ENCODE data around the gene CXXC5.
"Not testable (repeated sequence)": the region's sequence is repeated elsewhere in the genome, so short reads cannot be mapped to it uniquely, and the experiment has no call there.

Gene CXXC5

GRCh38 chr5:139648205-139649081 lies at the start of gene CXXC5:
TSS of gene CXXC5 (plus strand) at chr5:139648349. CDS start at chr5:139680524, 32,175 bp downstream.
- DNase-seq (ENCODE audit: insufficient read length, low spot score) = peak; percentile 73
- peak; percentile 33 for FAIRE-seq

DNA sequence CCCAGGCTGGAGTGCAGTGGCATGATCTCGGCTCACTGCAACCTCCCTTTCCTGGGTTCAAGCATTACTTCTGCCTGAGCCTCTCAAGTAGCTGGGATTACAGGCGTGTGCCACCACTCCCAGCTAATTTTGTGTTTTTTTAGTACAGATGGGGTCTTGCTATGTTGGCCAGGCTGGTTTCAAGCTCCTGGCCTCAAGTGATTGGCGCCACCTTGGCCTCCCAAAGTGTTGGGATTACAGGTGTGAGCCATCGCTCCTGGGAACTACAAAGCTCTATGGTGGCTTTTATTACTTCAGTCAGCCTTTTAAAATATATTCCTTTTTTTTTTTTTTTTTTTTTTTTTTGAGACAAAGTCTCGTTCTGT lies 49.6 kb upstream of the CXXC5 start:
- FAIRE-seq; DNase-seq (ENCODE audit: insufficient read length, low spot score): not testable (repeated sequence)

- no peak for DNase-seq (ENCODE audit: insufficient read length, low spot score)
- no peak for FAIRE-seq
Measured at GRCh38 chr5:139600336-139600949, 47.7 kb upstream of the CXXC5 start.

DNA sequence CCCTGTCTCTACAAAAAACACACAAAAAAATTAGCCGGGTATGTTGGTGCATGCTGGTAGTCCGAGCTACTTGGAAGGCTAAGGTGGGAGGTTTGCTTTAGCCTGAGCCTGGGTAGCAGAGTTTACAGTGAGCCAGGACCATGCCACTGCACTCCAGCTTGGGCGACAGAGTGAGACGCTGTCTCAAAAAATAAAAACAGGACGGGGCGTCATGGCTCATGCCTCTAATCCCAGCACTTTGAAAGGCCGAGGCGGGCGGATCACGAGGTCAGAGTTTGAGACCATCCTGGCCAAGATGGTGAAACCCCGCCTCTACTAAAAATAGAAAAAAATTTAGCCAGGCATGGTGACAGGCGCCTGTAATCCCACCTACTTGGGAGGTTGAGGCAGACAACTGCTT lies 46.7 kb upstream of the CXXC5 start:
- DNase-seq (ENCODE audit: insufficient read length, low spot score) (no peak), FAIRE-seq (no peak)

DNA sequence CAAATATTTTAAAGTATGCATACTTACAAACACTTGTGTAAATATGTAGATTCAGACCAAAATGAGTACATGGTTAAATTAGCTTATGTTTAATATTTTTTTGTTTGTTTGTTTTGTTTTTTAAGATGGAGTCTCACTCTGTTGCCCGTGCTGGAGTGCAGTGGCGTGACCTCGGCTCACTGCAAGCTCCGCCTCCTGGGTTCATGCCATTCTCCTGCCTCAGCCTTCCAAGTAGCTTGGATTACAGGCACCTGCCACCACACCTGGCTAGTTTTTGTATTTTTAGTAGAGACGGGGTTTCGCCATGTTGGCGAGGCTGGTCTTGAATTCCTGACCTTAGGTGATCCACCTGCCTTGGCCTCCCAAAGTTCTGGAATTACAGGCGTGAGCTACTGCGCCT lies 46.2 kb upstream of the CXXC5 start:
- not testable (repeated sequence) for DNase-seq (ENCODE audit: insufficient read length, low spot score); FAIRE-seq

GRCh38 chr5:139605887-139606286 lies 42.3 kb upstream of the CXXC5 start:
- FAIRE-seq (no peak), DNase-seq (ENCODE audit: insufficient read length, low spot score) (no peak)

DNA sequence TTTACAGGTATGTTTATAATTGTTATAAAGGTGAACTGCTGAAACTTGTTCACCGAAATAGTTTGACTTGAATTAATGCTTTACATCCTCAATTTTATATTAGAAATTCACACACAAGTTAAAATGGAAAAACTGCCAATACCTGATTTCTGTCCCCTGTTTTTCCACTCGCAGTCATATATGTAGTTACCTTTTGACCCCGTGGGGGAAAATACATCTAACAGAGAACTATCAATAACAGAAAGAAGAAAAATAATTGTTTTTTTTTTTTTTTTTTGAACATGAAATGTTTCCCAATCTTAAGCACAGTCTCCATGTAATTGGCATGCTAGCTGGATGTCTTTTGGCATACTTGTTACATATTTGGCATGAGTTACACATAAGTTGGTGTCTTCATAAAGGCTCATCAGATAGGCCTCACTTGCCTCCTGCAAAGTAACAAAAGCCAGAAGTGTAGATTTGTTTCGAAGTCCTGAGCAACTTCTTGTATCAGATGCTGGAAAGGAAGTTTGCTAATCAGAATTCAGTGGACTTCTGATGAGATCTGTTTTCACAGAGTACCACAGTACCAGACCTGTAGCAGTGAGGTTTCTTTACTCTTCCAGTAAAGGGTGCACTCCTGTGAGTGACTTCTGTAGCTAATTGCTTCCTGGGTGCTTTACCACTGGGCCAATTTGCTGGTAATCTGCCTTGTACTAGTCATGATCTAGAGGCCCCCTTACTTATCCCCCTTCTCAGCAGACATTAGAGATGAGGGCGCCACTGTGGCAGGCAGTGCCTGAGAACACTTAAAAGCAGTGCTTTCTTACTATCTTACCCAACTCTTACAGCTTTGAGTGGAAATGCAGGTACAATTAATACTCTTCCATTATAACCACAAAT lies 36.2 kb upstream of the CXXC5 start:
- FAIRE-seq (peak; percentile 44), DNase-seq (ENCODE audit: insufficient read length, low spot score) (no peak)

DNA sequence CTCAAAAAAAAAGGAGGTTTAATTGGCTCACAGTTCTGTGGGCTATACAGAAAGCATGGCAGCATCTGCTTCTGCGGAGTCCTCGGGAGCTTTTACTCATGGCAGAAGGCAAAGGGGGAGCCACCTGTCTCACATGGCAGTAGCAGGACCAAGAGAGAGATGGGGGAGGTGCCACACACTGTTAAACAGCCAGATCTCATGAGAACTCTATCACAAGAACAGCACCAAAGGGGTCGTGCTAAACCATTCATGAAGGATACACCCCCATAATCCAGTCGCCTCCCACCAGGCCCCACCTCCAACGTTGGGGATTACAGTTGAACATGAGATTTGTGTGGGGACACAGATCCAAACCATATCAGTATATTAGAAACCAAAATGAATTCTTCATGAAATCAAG lies 28.3 kb upstream of the CXXC5 start:
- FAIRE-seq (no peak), DNase-seq (ENCODE audit: insufficient read length, low spot score) (no peak)

GRCh38 chr5:139625398-139625797 lies 22.8 kb upstream of the CXXC5 start:
- DNase-seq (ENCODE audit: insufficient read length, low spot score); FAIRE-seq: not testable (repeated sequence)

- DNase-seq (ENCODE audit: insufficient read length, low spot score) = no peak
- FAIRE-seq = no peak
Measured at GRCh38 chr5:139630855-139631254, 17.3 kb upstream of the CXXC5 start.

- DNase-seq (ENCODE audit: insufficient read length, low spot score) = no peak
- FAIRE-seq = no peak
Measured at GRCh38 chr5:139631520-139632165, 16.5 kb upstream of the CXXC5 start.

DNA sequence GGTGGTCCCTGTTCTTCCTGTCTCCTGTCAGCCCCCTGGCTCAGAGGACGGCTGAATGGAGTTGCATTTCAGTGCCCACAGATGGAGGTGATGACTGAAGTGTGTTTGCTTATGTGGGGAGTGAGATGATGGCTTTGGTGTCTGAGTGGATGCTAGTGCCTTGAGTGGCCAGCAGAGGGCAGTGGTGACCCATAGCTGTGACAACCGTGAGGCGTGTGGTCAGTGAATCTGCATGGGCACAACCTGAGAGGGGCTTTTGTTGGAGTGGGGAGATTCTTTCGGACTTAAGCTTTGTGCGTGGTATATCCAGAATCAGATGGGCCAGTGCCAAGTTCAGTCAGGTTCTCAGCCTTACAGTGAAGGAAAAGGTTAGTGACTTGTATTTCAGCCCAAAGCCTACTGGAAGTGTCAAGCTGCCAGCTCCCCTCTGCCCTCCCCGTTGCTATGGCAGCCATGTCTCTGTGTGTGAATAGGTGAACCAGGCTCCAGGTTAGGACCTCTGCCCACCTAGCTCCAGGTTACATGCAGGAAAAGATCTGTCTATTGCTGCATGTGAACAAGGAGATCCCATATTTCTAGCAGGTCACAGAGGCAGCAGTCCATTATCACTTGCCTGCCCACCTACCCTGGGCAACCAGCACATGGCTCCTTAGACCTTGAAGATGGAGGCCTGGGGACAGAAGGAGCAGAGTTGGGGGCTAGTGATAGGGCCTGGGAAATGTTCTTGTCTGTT lies 14.7 kb upstream of the CXXC5 start:
- DNase-seq (ENCODE audit: insufficient read length, low spot score) (no peak), FAIRE-seq (peak; percentile 87)

DNA sequence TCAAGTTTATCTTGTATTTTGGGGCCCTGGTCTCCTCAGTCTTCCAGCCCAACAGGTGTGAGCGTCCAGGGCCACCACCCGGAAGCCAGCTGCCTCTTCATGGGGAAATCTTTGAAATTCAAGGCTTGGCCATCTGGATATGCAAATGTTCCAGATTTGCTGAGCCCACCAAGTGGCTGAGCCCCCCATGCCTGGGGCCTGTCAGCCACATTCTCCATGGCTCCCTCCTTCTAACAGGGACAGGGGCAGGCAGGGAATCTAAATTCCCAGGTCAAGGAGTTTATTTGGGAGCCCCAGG lies 14.2 kb upstream of the CXXC5 start:
- DNase-seq (ENCODE audit: insufficient read length, low spot score) = no peak
- FAIRE-seq = no peak

GRCh38 chr5:139634541-139634940 lies 13.6 kb upstream of the CXXC5 start:
- no peak for FAIRE-seq
- no peak for DNase-seq (ENCODE audit: insufficient read length, low spot score)

DNA sequence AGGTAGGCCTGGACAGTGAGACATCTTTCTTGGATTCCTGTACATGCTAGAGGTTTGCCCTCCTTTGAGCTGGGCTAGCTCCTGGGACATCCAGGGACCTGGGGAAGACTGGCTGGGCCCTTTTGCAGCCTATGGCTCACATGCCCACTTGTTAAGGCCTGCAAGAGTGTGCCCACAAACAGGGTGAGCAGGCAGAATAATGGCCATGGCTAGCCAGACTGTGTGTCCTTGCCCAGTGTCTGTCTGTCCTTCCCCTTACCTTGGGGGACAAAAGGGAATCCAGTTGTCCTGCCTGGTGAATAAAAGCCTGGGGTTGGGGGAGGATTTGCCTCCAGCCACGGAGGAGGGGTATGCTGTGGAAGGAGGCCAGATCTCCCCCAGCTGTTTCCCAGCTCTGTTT lies 13.0 kb upstream of the CXXC5 start:
- no peak for FAIRE-seq

DNA sequence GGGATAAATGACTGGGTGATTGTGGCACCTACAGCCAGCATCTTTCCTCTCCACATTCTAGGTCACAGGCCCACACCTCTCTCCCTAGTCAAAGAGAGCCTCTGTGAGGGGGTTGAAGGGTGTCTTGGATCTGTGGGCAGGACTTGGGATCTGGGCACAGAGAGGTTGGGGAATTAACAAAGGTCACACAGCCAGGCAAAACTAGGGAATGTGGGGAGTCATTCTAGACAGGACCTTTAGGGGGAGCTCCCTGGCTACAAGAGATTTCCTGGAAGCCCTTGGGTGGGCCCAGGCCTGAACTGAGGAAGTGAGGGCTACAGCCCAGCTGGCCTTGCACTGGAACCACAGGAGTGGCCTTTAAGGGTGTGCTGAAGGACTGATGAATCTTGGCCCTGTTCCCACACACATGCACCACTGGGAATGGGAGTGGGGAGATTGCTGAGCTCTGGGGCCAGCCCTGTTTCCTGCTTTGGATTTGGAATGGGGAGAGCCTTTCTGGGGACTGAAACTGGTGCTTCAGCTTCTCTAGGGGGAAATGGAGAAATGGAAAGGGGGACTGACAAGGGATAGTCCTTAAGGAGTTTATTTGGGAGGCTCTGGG lies 12.4 kb upstream of the CXXC5 start:
- peak; percentile 71 for FAIRE-seq
- DNase-seq (ENCODE audit: insufficient read length, low spot score) = no peak

More for the DNA sequence above, 13.0 kb upstream of the CXXC5 start:
- DNase-seq (ENCODE audit: insufficient read length, low spot score) = no peak

DNA sequence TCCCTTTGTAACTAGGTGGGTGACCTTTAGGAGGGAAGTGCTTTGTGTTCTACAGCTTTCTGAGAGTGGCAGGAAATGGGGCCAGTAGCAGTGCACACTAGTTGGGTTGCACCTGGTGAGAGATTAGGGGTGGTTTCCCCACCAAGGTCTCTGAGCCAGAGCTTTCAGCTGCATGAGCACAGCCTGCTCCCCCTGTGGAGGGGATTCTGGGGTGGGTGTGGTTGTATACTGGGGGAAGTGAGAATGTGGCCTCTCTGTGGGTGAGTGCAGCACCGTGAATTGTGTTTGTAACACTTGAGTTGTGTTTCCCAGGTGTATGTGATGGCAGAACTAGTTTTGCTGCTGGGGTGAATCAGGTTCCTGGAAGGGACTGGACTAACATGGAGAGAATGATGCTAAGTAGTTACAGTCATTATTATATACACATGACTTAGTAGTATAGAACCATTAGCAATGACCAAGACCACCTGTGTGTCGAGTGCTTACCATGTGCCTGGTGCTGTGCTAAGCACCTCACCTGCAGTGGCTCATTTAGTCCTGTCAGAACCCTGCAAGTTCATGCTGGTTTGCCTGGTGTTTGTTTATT lies 11.8 kb upstream of the CXXC5 start:
- peak; percentile 86 for DNase-seq (ENCODE audit: insufficient read length, low spot score)
- peak; percentile 83 for FAIRE-seq

- DNase-seq (ENCODE audit: insufficient read length, low spot score) (no peak), FAIRE-seq (peak; percentile 78)
Measured at GRCh38 chr5:139636975-139637408, 11.2 kb upstream of the CXXC5 start.

DNA sequence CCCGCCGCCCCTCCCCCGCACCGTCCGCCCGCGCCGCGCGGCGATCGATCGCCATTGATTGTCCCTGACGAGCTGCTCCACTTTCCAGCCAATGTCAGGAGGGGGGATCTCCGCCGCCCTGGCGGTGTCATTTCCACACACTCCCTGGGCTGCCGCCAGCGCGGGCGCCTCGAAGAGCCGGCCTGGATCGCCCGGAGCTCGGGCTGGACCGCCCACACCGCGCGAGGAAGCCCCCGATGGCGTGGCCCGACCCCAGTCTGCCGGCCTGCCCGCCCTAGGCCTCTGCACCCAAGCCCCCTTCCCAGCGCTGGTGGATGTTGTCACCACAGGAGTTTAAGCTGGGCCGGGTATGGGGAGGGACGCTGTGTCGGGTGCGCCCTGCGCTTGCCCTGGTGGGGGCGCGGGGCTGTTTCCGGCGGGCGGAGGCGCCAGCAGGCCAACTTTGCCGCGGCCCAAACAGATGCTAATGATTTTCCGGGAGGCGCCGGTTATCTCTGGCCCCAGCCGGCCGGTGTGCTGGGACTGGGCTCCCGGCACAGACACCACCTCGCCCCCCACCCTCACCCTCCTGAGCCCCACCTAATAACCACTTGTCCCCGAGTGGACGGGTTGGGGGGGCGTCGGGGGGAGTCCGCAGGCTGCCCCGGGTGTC lies 10.6 kb upstream of the CXXC5 start:
- FAIRE-seq (no peak), DNase-seq (ENCODE audit: insufficient read length, low spot score) (peak; percentile 65)
